HCT116 (cell line): ENCODE data around the gene SORBS1. TPM values are rescaled to one million over a fixed set of nuclear protein-coding genes. Genes with fewer than 3 reads are reported as not detected.

Experiments used
- ATAC-seq: fragments of 200-7000 bp; cut with Tn5 transposase; 2 replicates; pipeline ENCODE4 v1.9.1; 2020; ENCODE audit warnings: mild to moderate bottlenecking, moderate library complexity
- BruUV-seq: library from RNA; stranded (reverse); fragments of 400-500 nt; replicated peaks from 2 replicates; lab custom pipeline; 2021; lab: Mats Ljungman, UMichigan
- CTCF ChIA-PET: fragments of 300-600 bp; sonication (Branson Sonifier 250); formaldehyde crosslinking; loops from one replicate; lab custom pipeline; 2021; ENCODE audit warnings: antibody characterized with exemption; lab: Charles Lee
- POLR2A ChIA-PET: fragments of 300-600, 350-600 bp; sonication (Branson Sonifier 250); formaldehyde crosslinking; loops from one replicate; lab custom pipeline; 2021; ENCODE audit warnings: antibody characterized with exemption; lab: Charles Lee
- RAD21 ChIA-PET, 2 experiments: fragments of 300-600 bp; sonication (Branson Sonifier 250); formaldehyde crosslinking; loops; one replicate each; lab custom pipeline; 2023; ENCODE audit warnings: low total read pairs in 2 of 2; ENCODE audit not compliant: uncharacterized antibody in 2 of 2, unreplicated experiment in 2 of 2, low non-redundant PET in 1 of 2; lab: Charles Lee
- DNase-seq: peaks from one replicate; pipeline ENCODE4 v3.0.0-alpha.2; 2010; ENCODE audit warnings: low read depth, low spot score
- H2AFZ ChIP-seq: fragments of 200-600 bp; shearing (Covaris generic), sonication (generic); 2 replicates; pipeline ENCODE4 v1.6.1; 2017; ENCODE audit warnings: low read depth, mixed run types, mixed read lengths, antibody characterized with exemption, low read length; ENCODE audit not compliant: poor library complexity, severe bottlenecking
- H3K27ac ChIP-seq: 2 replicates; pipeline ENCODE4 v1.5.1; 2012; ENCODE audit warnings: low read depth, low read length
- H3K27me3 ChIP-seq: fragments of 200-600 bp; sonication (generic); 2 replicates; pipeline ENCODE4 v1.6.1; 2016; ENCODE audit warnings: mixed run types, low read length, mixed read lengths; ENCODE audit not compliant: insufficient read depth
- H3K36me3 ChIP-seq, 2 experiments: fragments of 200-500 bp in 1 of 2; fragments of 200-600 bp in 1 of 2; sonication (Bioruptor generic) in 1 of 2; sonication (generic) in 1 of 2; 2 replicates each; pipeline versions ENCODE4 v1.5.1 to v1.6.1; 2014 to 2016; ENCODE audit warnings: low read length in 2 of 2, inconsistent platforms in 1 of 2, mixed read lengths in 1 of 2, mixed run types in 1 of 2; ENCODE audit not compliant: insufficient read depth in 2 of 2, control insufficient read depth in 1 of 2
- H3K4me1 ChIP-seq, 2 experiments: fragments of 200-600 bp in 1 of 2; sonication (generic) in 1 of 2; 2 replicates each; pipeline versions ENCODE4 v1.5.1 to v1.6.1; 2012 to 2017; ENCODE audit warnings: low read length in 2 of 2, inconsistent platforms in 1 of 2, mild to moderate bottlenecking in 1 of 2, mixed read lengths in 1 of 2, mixed run types in 1 of 2, moderate library complexity in 1 of 2; ENCODE audit not compliant: insufficient read depth in 2 of 2, control insufficient read depth in 1 of 2
- H3K4me2 ChIP-seq: fragments of 200-600 bp; sonication (generic); 2 replicates; pipeline ENCODE4 v1.6.1; 2017; ENCODE audit warnings: mixed run types, low read length, mixed read lengths
- H3K4me3 ChIP-seq, 2 experiments: fragments of 200-600 bp in 1 of 2; sonication (generic) in 1 of 2; replicated peaks in 1 of 2; 2 replicates each; pipeline ENCODE4 v1.5.1; 2011 to 2016; ENCODE audit warnings: low read length in 2 of 2, control low read depth in 1 of 2, low read depth in 1 of 2, mild to moderate bottlenecking in 1 of 2, mixed read lengths in 1 of 2, mixed run types in 1 of 2
- H3K79me2 ChIP-seq: fragments of 200-600 bp; sonication (generic); 2 replicates; pipeline ENCODE4 v1.6.1; 2017; ENCODE audit warnings: mild to moderate bottlenecking, mixed run types, low read length, moderate library complexity, mixed read lengths; ENCODE audit not compliant: insufficient read depth
- H3K9ac ChIP-seq: fragments of 200-600 bp; sonication (generic); 2 replicates; pipeline ENCODE4 v1.6.1; 2016; ENCODE audit warnings: low read length, mixed read lengths
- H3K9me2 ChIP-seq: fragments of 200-600 bp; sonication (generic), shearing (Covaris generic); 2 replicates; pipeline ENCODE4 v1.6.1; 2017; ENCODE audit warnings: mixed run types, mild to moderate bottlenecking, moderate library complexity; ENCODE audit not compliant: insufficient read depth
- H3K9me3 ChIP-seq, 2 experiments: fragments of 200-500 bp in 1 of 2; fragments of 200-600 bp in 1 of 2; sonication (Bioruptor generic) in 1 of 2; sonication (generic) in 1 of 2; 2 replicates each; pipeline ENCODE4 v1.6.1; 2014 to 2017; ENCODE audit warnings: low read length in 2 of 2, mixed read lengths in 2 of 2, inconsistent platforms in 1 of 2, low read depth in 1 of 2, mild to moderate bottlenecking in 1 of 2, mixed run types in 1 of 2, moderate library complexity in 1 of 2; ENCODE audit not compliant: control insufficient read depth in 1 of 2, insufficient read depth in 1 of 2
- H4K20me1 ChIP-seq: fragments of 200-600 bp; sonication (generic), shearing (Covaris generic); 2 replicates; pipeline ENCODE4 v1.6.1; 2017; ENCODE audit warnings: mixed run types, mild to moderate bottlenecking, moderate library complexity; ENCODE audit not compliant: insufficient read depth
- CBX3 ChIP-seq: IDR thresholded peaks from 2 replicates; pipeline ENCODE4 v1.6.1; 2012; ENCODE audit warnings: low read depth
- EGR1 ChIP-seq: IDR thresholded peaks from 2 replicates; pipeline ENCODE4 v1.6.1; 2012; ENCODE audit warnings: low read depth
- EZH2phosphoT487 ChIP-seq: fragments of 200-600 bp; IDR thresholded peaks from 2 replicates; pipeline ENCODE4 v1.6.1; 2018; ENCODE audit warnings: antibody characterized with exemption, borderline replicate concordance
- FOSL1 ChIP-seq: IDR thresholded peaks from 2 replicates; pipeline ENCODE4 v1.6.1; 2012; ENCODE audit warnings: low read depth
- POLR2AphosphoS5 ChIP-seq: IDR thresholded peaks from 2 replicates; pipeline ENCODE4 v1.6.1; 2011; ENCODE audit warnings: mild to moderate bottlenecking, low read depth, low read length, moderate library complexity
- RAD21 ChIP-seq: IDR thresholded peaks from 2 replicates; pipeline ENCODE4 v1.6.1; 2012; ENCODE audit warnings: low read depth, mild to moderate bottlenecking
- SP1 ChIP-seq: IDR thresholded peaks from 2 replicates; pipeline ENCODE4 v1.6.1; 2012; ENCODE audit warnings: low read depth
- TCF7L2 ChIP-seq: IDR thresholded peaks from 2 replicates; pipeline ENCODE4 v1.7.0; 2011; ENCODE audit warnings: borderline replicate concordance, inconsistent platforms; ENCODE audit not compliant: insufficient read depth, insufficient read length; ENCODE audit errors: extremely low read depth
- YY1 ChIP-seq: IDR thresholded peaks from 2 replicates; pipeline ENCODE4 v1.6.1; 2011; ENCODE audit warnings: low read length, low read depth, moderate library complexity, mild to moderate bottlenecking; ENCODE audit not compliant: insufficient replicate concordance; ENCODE audit errors: extremely low read depth
- ZFX ChIP-seq: fragments of 450-650 bp; IDR thresholded peaks from 2 replicates; pipeline ENCODE4 v1.6.1; 2017
- intact Hi-C: fragments of 100-400 bp; cut with micrococcal nuclease; formaldehyde crosslinking; loops from 2 replicates; pipeline ENCODE4 v1.10.0; 2022
- total RNA-seq: library from RNA; stranded (reverse); gene quantifications from one replicate; pipeline ENCODE4 v1.2.1, GENCODE V29; 2021; ENCODE audit not compliant: unreplicated experiment
- TF ChIP-seq, protein P1 (sequence below): IDR thresholded peaks from 2 replicates; pipeline ENCODE4 v1.6.1; 2012
- TF ChIP-seq, protein P2 (sequence below), 3 experiments: fragments of 200-600 bp in 1 of 3; sonication (generic) in 1 of 3; IDR thresholded peaks in 2 of 3; conservative IDR thresholded peaks in 1 of 3; 2 replicates each; pipeline ENCODE4 v1.5.1; 2012 to 2017; ENCODE audit warnings: low read depth in 2 of 3, low read length in 2 of 3, antibody characterized with exemption in 1 of 3, borderline replicate concordance in 1 of 3, control low read depth in 1 of 3, mild to moderate bottlenecking in 1 of 3, mixed read lengths in 1 of 3, mixed run types in 1 of 3, moderate library complexity in 1 of 3; ENCODE audit not compliant: insufficient read depth in 1 of 3
- TF ChIP-seq, protein P3 (sequence below): IDR thresholded peaks from 2 replicates; pipeline ENCODE4 v1.6.1; 2012; ENCODE audit warnings: low read depth

The SORBS1 gene
- total RNA-seq, 1 experiment from 2014 or later = 3.4 TPM

- BruUV-seq = no TSS peak
- intact Hi-C loops = no loop called here
- POLR2A ChIA-PET = no interaction called here
- H3K4me3 ChIP-seq = no peak overlapping the region
- no peaks in the 10 kb centered on the region for H3K9me3 ChIP-seq
- no peaks in the 10 kb centered on the region for H3K27me3 ChIP-seq
- no peaks in the 10 kb centered on the region for H4K20me1 ChIP-seq
- H3K9me2 ChIP-seq = no peaks in the 10 kb centered on the region
- H2AFZ ChIP-seq = no peak overlapping the region
- no peak overlapping the region for H3K27ac ChIP-seq
- CTCF ChIA-PET = no interaction called here
- no peaks in the 10 kb centered on the region for H3K79me2 ChIP-seq
- TF ChIP-seq EGR1 = no peak
- TF ChIP-seq CBX3 = no peak
- no peak for TF ChIP-seq FOSL1
- TF ChIP-seq SP1 = no peak
- TF ChIP-seq EZH2phosphoT487 = no peak
- no peak for TF ChIP-seq RAD21
- TF ChIP-seq YY1 = no peak
- TF ChIP-seq, protein P1, sequence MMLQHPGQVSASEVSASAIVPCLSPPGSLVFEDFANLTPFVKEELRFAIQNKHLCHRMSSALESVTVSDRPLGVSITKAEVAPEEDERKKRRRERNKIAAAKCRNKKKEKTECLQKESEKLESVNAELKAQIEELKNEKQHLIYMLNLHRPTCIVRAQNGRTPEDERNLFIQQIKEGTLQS = no peak
- no peak for TF ChIP-seq ZFX
- TF ChIP-seq TCF7L2 = no peak
- TF ChIP-seq, protein P2, sequence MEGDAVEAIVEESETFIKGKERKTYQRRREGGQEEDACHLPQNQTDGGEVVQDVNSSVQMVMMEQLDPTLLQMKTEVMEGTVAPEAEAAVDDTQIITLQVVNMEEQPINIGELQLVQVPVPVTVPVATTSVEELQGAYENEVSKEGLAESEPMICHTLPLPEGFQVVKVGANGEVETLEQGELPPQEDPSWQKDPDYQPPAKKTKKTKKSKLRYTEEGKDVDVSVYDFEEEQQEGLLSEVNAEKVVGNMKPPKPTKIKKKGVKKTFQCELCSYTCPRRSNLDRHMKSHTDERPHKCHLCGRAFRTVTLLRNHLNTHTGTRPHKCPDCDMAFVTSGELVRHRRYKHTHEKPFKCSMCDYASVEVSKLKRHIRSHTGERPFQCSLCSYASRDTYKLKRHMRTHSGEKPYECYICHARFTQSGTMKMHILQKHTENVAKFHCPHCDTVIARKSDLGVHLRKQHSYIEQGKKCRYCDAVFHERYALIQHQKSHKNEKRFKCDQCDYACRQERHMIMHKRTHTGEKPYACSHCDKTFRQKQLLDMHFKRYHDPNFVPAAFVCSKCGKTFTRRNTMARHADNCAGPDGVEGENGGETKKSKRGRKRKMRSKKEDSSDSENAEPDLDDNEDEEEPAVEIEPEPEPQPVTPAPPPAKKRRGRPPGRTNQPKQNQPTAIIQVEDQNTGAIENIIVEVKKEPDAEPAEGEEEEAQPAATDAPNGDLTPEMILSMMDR (IDR thresholded peaks at IDR 0.05 in 2 of 3, conservative IDR thresholded peaks at IDR 0.05 in 1 of 3; ENCODE audit: borderline replicate concordance in 1 of 3, insufficient read depth in 1 of 3, low read depth in 2 of 3, low read length in 2 of 3) = no peak
- TF ChIP-seq, protein P3, sequence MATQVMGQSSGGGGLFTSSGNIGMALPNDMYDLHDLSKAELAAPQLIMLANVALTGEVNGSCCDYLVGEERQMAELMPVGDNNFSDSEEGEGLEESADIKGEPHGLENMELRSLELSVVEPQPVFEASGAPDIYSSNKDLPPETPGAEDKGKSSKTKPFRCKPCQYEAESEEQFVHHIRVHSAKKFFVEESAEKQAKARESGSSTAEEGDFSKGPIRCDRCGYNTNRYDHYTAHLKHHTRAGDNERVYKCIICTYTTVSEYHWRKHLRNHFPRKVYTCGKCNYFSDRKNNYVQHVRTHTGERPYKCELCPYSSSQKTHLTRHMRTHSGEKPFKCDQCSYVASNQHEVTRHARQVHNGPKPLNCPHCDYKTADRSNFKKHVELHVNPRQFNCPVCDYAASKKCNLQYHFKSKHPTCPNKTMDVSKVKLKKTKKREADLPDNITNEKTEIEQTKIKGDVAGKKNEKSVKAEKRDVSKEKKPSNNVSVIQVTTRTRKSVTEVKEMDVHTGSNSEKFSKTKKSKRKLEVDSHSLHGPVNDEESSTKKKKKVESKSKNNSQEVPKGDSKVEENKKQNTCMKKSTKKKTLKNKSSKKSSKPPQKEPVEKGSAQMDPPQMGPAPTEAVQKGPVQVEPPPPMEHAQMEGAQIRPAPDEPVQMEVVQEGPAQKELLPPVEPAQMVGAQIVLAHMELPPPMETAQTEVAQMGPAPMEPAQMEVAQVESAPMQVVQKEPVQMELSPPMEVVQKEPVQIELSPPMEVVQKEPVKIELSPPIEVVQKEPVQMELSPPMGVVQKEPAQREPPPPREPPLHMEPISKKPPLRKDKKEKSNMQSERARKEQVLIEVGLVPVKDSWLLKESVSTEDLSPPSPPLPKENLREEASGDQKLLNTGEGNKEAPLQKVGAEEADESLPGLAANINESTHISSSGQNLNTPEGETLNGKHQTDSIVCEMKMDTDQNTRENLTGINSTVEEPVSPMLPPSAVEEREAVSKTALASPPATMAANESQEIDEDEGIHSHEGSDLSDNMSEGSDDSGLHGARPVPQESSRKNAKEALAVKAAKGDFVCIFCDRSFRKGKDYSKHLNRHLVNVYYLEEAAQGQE = no peak
- no peak for TF ChIP-seq POLR2AphosphoS5
- TF ChIP-seq, all 23 proteins: peak for 0
- Histone ChIP-seq H3K4me1 (peaks cover 0 to 22% of the 10 kb centered on the region in 2 experiments; a peak in 3 of 4 replicates), H3K9ac (no peak overlapping the region), H3K36me3 (no peaks in the 10 kb centered on the region), H3K4me2 (no peak overlapping the region)
- DNase-seq (no peak), ATAC-seq (no peak)
- RAD21 ChIA-PET = no interaction called here
Observed at GRCh38 chr10:95335933-95336699, 225.1 kb downstream of the SORBS1 start.
